GM13976 (cell line): ENCODE data around the gene GOLGA6L7.
"Not testable (repeated sequence)": the region's sequence is repeated elsewhere in the genome, so short reads cannot be mapped to it uniquely, and the experiment has no call there.

Source experiments
- DNase-seq: peaks from one replicate; pipeline ENCODE4 v3.0.0; 2012; ENCODE audit warnings: low spot score
- in situ Hi-C: fragments of 300-500 bp; cut with MboI; formaldehyde crosslinking; loops from one replicate; pipeline ENCODE4 v1.12.0; 2022; ENCODE audit warnings: low sequenced_read_pairs, mixed read lengths, inconsistent platforms; ENCODE audit not compliant: unreplicated experiment
- TF ChIP-seq, protein P1 (sequence below): IDR thresholded peaks from 2 replicates; pipeline ENCODE4 v1.5.1; 2012; ENCODE audit warnings: borderline replicate concordance, mild to moderate bottlenecking; ENCODE audit not compliant: insufficient read depth; ENCODE audit errors: extremely low read depth, missing control alignments, control extremely low read depth

The GOLGA6L7 gene

DNA sequence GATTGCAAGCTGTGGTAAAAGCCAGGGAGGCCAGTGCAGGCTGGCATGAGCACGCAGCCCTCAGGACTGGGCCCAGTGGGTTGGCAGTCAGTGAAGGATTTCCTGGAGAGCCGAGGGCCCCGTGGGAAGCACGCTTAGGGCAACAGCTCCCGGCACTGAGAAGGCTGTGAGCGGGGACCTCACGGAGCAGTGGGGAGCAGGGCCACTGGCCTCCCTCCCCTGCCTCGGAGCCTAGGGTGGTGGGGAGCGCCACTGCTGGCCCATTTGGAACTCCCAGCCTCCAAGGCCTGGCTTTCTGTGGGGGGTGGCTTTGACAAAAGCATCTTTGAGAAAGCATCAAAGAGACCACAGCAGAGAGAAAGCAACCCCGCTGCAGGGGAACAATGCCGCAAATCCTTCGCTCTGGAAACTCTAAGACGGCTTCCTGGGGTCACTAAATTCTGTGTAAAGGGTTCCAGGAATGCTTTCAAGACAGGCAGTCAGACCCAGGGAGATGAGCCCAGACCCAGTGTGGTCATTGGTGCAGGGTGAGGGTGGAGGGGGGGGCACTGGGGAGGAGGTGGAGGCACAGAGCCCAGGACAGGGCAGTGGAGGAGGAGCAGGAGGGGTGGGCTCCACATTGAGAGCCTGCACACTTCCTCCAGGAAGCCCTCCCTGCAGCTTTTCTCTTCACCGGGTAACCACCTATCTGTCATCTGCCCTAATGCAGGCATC is 27.8 kb upstream of the GOLGA6L7 start:
- TF ChIP-seq, protein P1, sequence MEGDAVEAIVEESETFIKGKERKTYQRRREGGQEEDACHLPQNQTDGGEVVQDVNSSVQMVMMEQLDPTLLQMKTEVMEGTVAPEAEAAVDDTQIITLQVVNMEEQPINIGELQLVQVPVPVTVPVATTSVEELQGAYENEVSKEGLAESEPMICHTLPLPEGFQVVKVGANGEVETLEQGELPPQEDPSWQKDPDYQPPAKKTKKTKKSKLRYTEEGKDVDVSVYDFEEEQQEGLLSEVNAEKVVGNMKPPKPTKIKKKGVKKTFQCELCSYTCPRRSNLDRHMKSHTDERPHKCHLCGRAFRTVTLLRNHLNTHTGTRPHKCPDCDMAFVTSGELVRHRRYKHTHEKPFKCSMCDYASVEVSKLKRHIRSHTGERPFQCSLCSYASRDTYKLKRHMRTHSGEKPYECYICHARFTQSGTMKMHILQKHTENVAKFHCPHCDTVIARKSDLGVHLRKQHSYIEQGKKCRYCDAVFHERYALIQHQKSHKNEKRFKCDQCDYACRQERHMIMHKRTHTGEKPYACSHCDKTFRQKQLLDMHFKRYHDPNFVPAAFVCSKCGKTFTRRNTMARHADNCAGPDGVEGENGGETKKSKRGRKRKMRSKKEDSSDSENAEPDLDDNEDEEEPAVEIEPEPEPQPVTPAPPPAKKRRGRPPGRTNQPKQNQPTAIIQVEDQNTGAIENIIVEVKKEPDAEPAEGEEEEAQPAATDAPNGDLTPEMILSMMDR: no peak
- DNase-seq: no peak
- in situ Hi-C loops: no loop called here

DNA sequence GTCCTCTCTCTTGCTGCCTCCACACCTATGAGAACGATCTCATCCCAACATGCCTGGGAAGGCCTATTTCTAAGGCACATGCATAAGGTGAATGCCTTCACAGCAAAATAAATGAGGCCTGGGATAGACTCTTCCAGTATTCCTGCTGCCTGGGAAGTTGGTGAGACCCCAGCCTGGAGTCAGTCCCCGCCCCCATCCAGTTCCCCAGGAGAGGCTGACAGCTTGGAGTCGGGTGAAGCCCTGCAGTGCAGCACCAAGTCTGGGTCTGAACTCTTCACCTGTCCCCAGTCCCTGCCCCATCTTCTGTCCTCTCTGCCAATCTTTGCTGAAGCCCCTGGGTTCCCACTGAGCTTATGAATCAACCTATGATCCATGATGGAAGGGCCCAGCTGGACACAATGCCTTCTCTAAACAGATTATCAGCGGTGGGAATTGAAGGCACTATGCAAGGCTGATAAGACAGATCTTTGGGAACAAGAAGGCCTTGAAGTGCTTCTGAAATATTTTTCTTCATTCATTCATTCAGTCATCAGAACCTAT is 27.1 kb upstream of the GOLGA6L7 start:
- DNase-seq: no peak
- TF ChIP-seq, protein P1: no peak
- in situ Hi-C loops: no loop called here

DNA sequence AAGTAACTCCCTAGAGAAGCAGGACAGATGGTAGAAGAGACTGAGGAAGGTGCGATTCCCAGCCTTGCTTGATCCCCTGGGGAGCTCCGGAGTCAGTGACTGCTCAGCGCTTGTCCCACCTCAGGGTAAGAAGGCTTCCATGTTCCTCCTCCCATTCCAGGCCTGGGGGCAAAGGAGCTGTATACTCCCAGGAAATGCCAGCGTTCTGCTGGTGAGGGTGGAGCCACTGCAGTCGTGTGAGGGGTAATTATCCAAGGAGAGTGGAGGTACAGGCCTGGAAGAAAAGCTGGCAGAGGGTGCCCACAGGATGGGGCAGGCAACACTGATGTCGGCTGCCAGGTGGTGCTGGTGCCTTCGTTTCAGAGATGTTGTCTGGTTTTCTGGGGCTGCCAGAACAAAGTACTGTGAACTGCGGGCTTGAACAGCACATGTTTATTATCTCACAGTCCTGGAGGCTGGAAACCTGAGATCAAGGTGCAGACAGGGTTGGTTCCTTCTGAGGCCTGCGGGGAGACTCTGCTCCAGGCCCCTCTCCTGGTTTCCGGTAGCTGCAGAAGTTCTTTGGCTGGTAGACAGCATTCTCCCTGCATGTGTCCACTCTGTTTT is 25.2 kb upstream of the GOLGA6L7 start:
- TF ChIP-seq, protein P1: no peak
- in situ Hi-C loops: no loop called here
- no peak for DNase-seq

DNA sequence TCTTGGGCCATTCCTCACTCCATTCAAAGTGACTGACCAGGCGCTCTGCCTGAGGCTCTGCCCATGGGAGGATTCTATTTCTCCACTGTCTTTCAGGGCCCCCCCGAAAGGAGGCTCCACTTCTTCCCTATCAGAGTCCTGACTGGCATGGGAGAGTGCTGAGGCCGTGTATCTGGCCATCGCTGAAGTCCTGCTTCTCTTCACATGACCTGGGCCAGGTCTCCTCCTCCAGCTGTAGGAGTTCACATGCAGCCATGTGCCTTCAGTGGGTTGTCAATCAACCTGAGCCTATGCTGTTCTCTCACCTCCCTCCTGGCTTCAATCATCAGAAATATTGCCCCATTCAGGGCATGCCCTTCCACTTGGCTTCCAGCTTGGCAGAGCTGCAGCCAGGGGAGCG is 24.6 kb upstream of the GOLGA6L7 start:
- TF ChIP-seq, protein P1: no peak
- in situ Hi-C loops: no loop called here
- no peak for DNase-seq

DNA sequence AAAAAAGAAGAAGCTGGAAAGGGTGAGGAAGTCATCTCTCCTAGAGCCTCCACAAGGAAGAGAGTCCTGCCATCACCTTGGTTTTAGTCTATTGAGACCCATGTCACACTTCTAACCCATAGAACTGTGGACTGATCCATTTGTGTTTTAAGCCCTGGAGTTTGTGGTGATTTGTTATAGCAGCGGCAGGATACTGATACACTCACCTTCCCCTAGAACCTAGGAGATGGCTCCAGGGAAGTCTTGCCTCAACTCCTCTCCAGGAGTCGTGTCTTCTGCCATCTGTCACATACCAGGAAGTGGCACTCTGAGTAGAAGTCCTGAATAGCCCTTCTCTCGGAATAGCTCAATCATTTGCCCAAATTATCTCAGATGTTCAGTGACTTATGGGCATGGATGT is 22.7 kb upstream of the GOLGA6L7 start:
- TF ChIP-seq, protein P1: no peak
- no peak for DNase-seq
- in situ Hi-C loops: no loop called here

DNA sequence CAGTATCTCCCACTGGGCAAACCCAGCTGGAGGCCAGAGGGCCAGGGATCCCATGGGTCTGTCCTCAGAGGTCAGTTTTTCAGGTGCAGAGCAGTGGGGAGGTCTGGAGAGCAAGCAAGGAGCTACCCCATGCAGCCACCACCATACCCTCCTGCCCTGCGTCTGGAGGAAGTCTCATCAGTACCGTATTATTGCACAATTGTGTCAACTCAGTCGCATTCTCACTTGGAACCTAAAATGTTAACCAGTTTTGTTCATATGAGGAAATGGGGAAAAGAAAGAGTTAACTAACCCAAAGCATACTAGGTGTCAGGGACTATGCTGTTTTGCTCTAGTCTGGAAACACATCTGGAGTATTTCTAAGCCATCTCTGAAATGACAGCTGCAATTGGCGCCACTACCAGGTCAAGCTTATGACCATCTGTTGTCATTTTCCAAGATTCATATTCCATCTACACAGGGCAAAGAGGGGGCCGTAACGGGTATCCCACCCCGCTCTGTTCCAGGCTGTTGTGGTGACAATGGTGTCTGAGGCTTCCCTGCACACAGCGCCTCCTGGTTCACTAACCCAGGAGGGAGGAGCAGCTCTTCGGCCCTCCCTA is 20.4 kb upstream of the GOLGA6L7 start:
- TF ChIP-seq, protein P1: no peak
- in situ Hi-C loops: no loop called here
- DNase-seq: no peak

DNA sequence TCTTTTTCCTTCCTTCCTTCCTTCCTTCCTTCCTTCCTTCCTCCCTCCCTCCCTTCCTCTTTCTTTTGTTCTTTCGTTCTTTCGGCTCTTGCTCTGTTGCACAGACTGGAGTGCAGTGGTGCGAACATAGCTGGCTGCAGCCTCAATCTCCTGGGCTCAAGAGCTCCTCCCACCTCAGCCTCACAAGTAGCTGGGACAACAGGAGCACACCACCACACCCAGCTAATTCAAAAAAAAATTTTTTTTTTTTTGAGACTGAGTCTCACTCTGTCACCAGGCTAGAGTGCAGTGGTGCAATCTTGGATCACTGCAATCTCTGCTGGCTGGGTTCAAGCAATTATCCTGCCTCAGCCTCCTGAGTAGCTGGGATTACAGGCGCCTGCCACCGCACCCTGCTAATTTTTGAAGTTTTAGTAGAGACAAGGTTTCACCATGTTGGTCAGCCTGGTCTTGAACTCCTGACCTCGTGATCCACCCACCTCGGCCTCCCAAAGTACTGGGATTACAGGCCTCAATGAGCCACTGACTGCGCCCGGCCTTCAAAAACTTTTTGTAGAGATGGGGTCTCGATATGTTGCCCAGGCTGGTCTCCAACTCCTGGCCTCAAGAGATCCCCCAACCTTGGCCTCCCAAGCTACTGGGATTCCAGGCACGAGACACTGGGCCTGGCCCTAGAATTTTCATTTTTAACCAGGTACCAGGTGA is 13.3 kb upstream of the GOLGA6L7 start:
- DNase-seq, in situ Hi-C loops: not testable (repeated sequence)
